HepG2 (cell line): Measurements from ENCODE around the gene EBLN2.

Experiments used
- AKNA ChIP-seq: sonication (generic); formaldehyde crosslinking; IDR thresholded peaks from 2 replicates; pipeline ENCODE4 v1.4.0; 2020; ENCODE audit warnings: missing genetic modification reagents, borderline replicate concordance
- CTCF ChIP-seq: sonication (generic); formaldehyde crosslinking; IDR thresholded peaks from 2 replicates; pipeline ENCODE4 v1.5.0; 2020; ENCODE audit warnings: mild to moderate bottlenecking, missing genetic modification reagents, moderate library complexity
- FOSL1 ChIP-seq: sonication (generic); formaldehyde crosslinking; IDR thresholded peaks from 2 replicates; pipeline ENCODE4 v1.9.0; 2021; ENCODE audit warnings: missing genetic modification reagents, borderline replicate concordance
- GRHL1 ChIP-seq: sonication (generic); formaldehyde crosslinking; conservative IDR thresholded peaks from 2 replicates; pipeline ENCODE4 v1.8.0; 2022; ENCODE audit warnings: missing genetic modification reagents
- HDAC6 ChIP-seq: fragments of 200-600 bp; sonication (generic); IDR thresholded peaks from 2 replicates; pipeline ENCODE4 v1.7.0; 2017; ENCODE audit warnings: mild to moderate bottlenecking, antibody characterized with exemption, low read length, low read depth
- JUN ChIP-seq: sonication (generic); formaldehyde crosslinking; IDR thresholded peaks from 2 replicates; pipeline ENCODE4 v1.4.0; 2020; ENCODE audit warnings: mild to moderate bottlenecking, missing genetic modification reagents
- MAX ChIP-seq: IDR thresholded peaks from 2 replicates; pipeline ENCODE4 v1.6.1; 2012; ENCODE audit warnings: inconsistent platforms
- MNT ChIP-seq: fragments of 450-650 bp; IDR thresholded peaks from 2 replicates; pipeline ENCODE4 v1.6.1; 2016
- ZBTB1 ChIP-seq: sonication (generic); formaldehyde crosslinking; IDR thresholded peaks from 2 replicates; pipeline ENCODE4 v1.4.0; 2020; ENCODE audit warnings: missing genetic modification reagents, borderline replicate concordance
- ZNF646 ChIP-seq: sonication (generic); formaldehyde crosslinking; IDR thresholded peaks from 2 replicates; pipeline ENCODE4 v1.9.0; 2021; ENCODE audit warnings: mild to moderate bottlenecking, missing genetic modification reagents

- TF ChIP-seq HDAC6 = no peak
- TF ChIP-seq JUN (CRISPR knock-in tag) = no peak
- TF ChIP-seq FOSL1 = no peak
- TF ChIP-seq MAX = no peak
- no peak for TF ChIP-seq ZBTB1 (CRISPR knock-in tag)
- TF ChIP-seq ZNF646 (CRISPR knock-in tag) = no peak
- no peak for TF ChIP-seq AKNA (CRISPR knock-in tag)
- TF ChIP-seq CTCF (CRISPR knock-in tag) = no peak
- TF ChIP-seq GRHL1 = no peak
- no peak for TF ChIP-seq MNT
Observed at GRCh38 chr3:73043414-73043813, 18.0 kb upstream of the EBLN2 start.
